GM12873 (cell line): ENCODE data around the gene TCTN2.

ENCODE experiments used
- CTCF ChIP-seq: IDR thresholded peaks from 2 replicates; pipeline ENCODE4 v1.5.1; 2012; ENCODE audit warnings: low read depth, mild to moderate bottlenecking, moderate library complexity, low read length, control low read depth; ENCODE audit not compliant: insufficient read depth; ENCODE audit errors: missing control alignments

Gene TCTN2

GRCh38 chr12:123734268-123734667, 63.4 kb downstream of the TCTN2 start:
- no peak for TF ChIP-seq CTCF

GRCh38 chr12:123741937-123742572, 71.1 kb downstream of the TCTN2 start:
- TF ChIP-seq CTCF: no peak

GRCh38 chr12:123743002-123743401, 72.1 kb downstream of the TCTN2 start:
- no peak for TF ChIP-seq CTCF

GRCh38 chr12:123744836-123745235, 73.9 kb downstream of the TCTN2 start:
- peak; percentile 7 for TF ChIP-seq CTCF

GRCh38 chr12:123747309-123747708, 76.4 kb downstream of the TCTN2 start:
- TF ChIP-seq CTCF: no peak

GRCh38 chr12:123748161-123748560, 77.2 kb downstream of the TCTN2 start:
- TF ChIP-seq CTCF: no peak

- no peak for TF ChIP-seq CTCF
Measured at GRCh38 chr12:123748661-123749060, 77.7 kb downstream of the TCTN2 start.
